Measurements from ENCODE around the gene ABRACL. TPM values are rescaled to one million over a fixed set of nuclear protein-coding genes. Genes with fewer than 3 reads are reported as not detected.

The ABRACL gene
- total and polyA plus RNA-seq, 2 of the 8 experiments (the other 6 are each of a cell fraction or from before 2014, with no cell fraction given), result 103 to 167 TPM

GRCh38 chr6:138991206-138991605 lies 37.3 kb upstream of the ABRACL start:
- Histone ChIP-seq H3K79me1 (ENCODE audit: low read depth, low read length) (no peaks in the 10 kb centered on the region), H3K4ac (replicated peaks; ENCODE audit: insufficient read length, low read depth, low read length) (no peak overlapping the region), H2AFZ (ENCODE audit: low read length) (no peak overlapping the region), H3K27ac (ENCODE audit: low read depth, low read length) (no peak overlapping the region), H2BK15ac (ENCODE audit: low read length) (no peak overlapping the region), H2BK5ac (ENCODE audit: low read depth, low read length) (no peak overlapping the region), H3K9ac (replicated peaks in 1 of 4; ENCODE audit: extremely low read depth in 1 of 4, low read depth in 3 of 4, low read length in 3 of 4) (no peak overlapping the region), H4K20me1 (replicated peaks in 1 of 2; ENCODE audit: control insufficient read depth in 1 of 2, insufficient read depth in 2 of 2, low read length in 2 of 2) (peaks cover 1% of the 10 kb centered on the region in 2 experiments), H2BK120ac (replicated peaks; ENCODE audit: low read depth, low read length) (no peak overlapping the region), H3K79me2 (ENCODE audit: control insufficient read depth in 1 of 2, insufficient read depth in 2 of 2, low read length in 2 of 2) (peaks cover 3 to 13% of the 10 kb centered on the region in 2 experiments; a peak in 3 of 4 replicates), H3K4me2 (ENCODE audit: insufficient read depth in 1 of 2, low read depth in 2 of 2, low read length in 2 of 2) (no peak overlapping the region), H4K5ac (ENCODE audit: insufficient read length, low read depth, low read length) (no peak overlapping the region), H3K56ac (replicated peaks; ENCODE audit: insufficient read length, low read depth, low read length) (no peak overlapping the region), H3K27me3 (replicated peaks in 1 of 4; ENCODE audit: control insufficient read depth in 3 of 4, extremely low read depth in 1 of 4, insufficient read depth in 3 of 4, low read length in 3 of 4) (no peaks in the 10 kb centered on the region), H2BK20ac (ENCODE audit: low read length) (no peak overlapping the region), H3K9me3 (ENCODE audit: insufficient read depth in 2 of 2, low read depth in 1 of 2, low read length in 1 of 2) (no peaks in the 10 kb centered on the region), H2BK12ac (ENCODE audit: low read depth, low read length) (no peak overlapping the region), H4K8ac (ENCODE audit: extremely low read depth, insufficient read depth, low read length) (peak overlapping the region; percentile 42; the same call in 1 of the 2 replicates), H3K4me1 (replicated peaks in 1 of 4; ENCODE audit: control insufficient read depth in 3 of 4, insufficient read depth in 4 of 4, low read length in 3 of 4) (peaks cover 3 to 9% (median 5%) of the 10 kb centered on the region in 4 experiments; a peak in 6 of 7 replicates), H3K23me2 (ENCODE audit: low read depth, low read length) (no peaks in the 10 kb centered on the region; the same call in 1 of the 2 replicates), H3K18ac (ENCODE audit: extremely low read depth, low read length) (no peak overlapping the region), H3K23ac (ENCODE audit: insufficient read length) (no peak overlapping the region), H2AK5ac (ENCODE audit: low read depth, low read length) (no peak overlapping the region), H4K91ac (replicated peaks; ENCODE audit: insufficient read length, low read length) (no peak overlapping the region), H3K36me3 (ENCODE audit: control insufficient read depth in 2 of 4, insufficient read depth in 4 of 4, low read length in 3 of 4) (no peaks in the 10 kb centered on the region), H3K14ac (ENCODE audit: insufficient read length) (no peak overlapping the region), H3K4me3 (ENCODE audit: extremely low read depth in 1 of 4, insufficient read depth in 2 of 4, low read depth in 3 of 4, low read length in 4 of 4) (no peak overlapping the region)
- no peak for DNase-seq (ENCODE audit: low read depth in 1 of 2, low spot score in 2 of 2)
- 93% methylated on average over 5 of the region's 5 CpGs; no CpG with 5 or more reads in 1 of the 2 experiments for WGBS, 2 experiments (ENCODE audit: extremely low coverage in 1 of 2, insufficient coverage in 1 of 2, insufficient read length in 1 of 2, insufficient replicate concordance in 2 of 2, low coverage in 1 of 2, low lambda C conversion rate in 2 of 2, missing lambda C conversion rate in 1 of 2)
- no peak for FAIRE-seq
- ChIA-PET POLR2A (ENCODE audit: partially characterized antibody) (interaction anchor here (2.6 kb wide), 1 partner anchor 38 kb away, joined by 9 read pairs; the partner anchor contains the start of gene ABRACL), CTCF (ENCODE audit: partially characterized antibody) (interaction anchor here (0.6 to 1.7 kb wide), 5 partner anchors 22 to 175 kb away, joined by 3 to 5 read pairs (median 3); no protein-coding TSS in a partner anchor)
- TF ChIP-seq SP4 (IDR thresholded peaks at IDR 0.05; ENCODE audit: low read length) (no peak), SUZ12 (IDR thresholded peaks at IDR 0.05; ENCODE audit: low read length) (no peak), NRF1 (IDR thresholded peaks at IDR 0.05; ENCODE audit: low read depth, low read length) (no peak), YY1 (IDR thresholded peaks at IDR 0.05; ENCODE audit: low read depth, low read length) (no peak), ASH2L (IDR thresholded peaks at IDR 0.05; ENCODE audit: low read length) (no peak), E2F6 (IDR thresholded peaks at IDR 0.05) (no peak), BRCA1 (IDR thresholded peaks at IDR 0.05; ENCODE audit: low read depth, low read length) (no peak), BCL11A (IDR thresholded peaks at IDR 0.05; ENCODE audit: low read depth in 2 of 2, low read length in 2 of 2) (no peak), JUND (IDR thresholded peaks at IDR 0.05; ENCODE audit: low read length) (no peak), GTF2F1 (IDR thresholded peaks at IDR 0.05; ENCODE audit: borderline replicate concordance, low read depth, low read length) (no peak), TCF12 (IDR thresholded peaks at IDR 0.05; ENCODE audit: low read depth, low read length) (no peak), ATF2 (IDR thresholded peaks at IDR 0.05; ENCODE audit: low read length) (no peak), SIRT6 (IDR thresholded peaks at IDR 0.05; ENCODE audit: low read length) (no peak)
